Stimulated activated CD4-positive, alpha-beta T cell treated with anti-CD3 and anti-CD28 coated beads, Interleukin-4, amount 100 ng/mL, for 1 hour (primary cell): ENCODE measurements around the gene NFATC3.

Source experiments
- DNase-seq: peaks from one replicate; pipeline ENCODE4 v3.0.0-alpha.2; 2020

Gene NFATC3

GRCh38 chr16:68085259-68086071, at the start of gene NFATC3:
Gene NFATC3, plus strand, starts transcription at chr16:68085370. Its CDS starts 312 bp downstream, at chr16:68085682.
- peak; percentile 99 for DNase-seq

- DNase-seq: no peak
Measured at GRCh38 chr16:68037841-68038597, 47.2 kb upstream of the NFATC3 start.

GRCh38 chr16:68040506-68041288, 44.5 kb upstream of the NFATC3 start:
- peak; percentile 88 for DNase-seq

GRCh38 chr16:68041783-68042182, 43.4 kb upstream of the NFATC3 start:
- DNase-seq: no peak

- no peak for DNase-seq
Measured at GRCh38 chr16:68046106-68046505, 39.1 kb upstream of the NFATC3 start.

GRCh38 chr16:68047987-68048386, 37.2 kb upstream of the NFATC3 start:
- DNase-seq: no peak

- no peak for DNase-seq
Measured at GRCh38 chr16:68049449-68049848, 35.7 kb upstream of the NFATC3 start.

- DNase-seq: no peak
Measured at GRCh38 chr16:68055395-68055794, 29.8 kb upstream of the NFATC3 start.

GRCh38 chr16:68059804-68060203, 25.4 kb upstream of the NFATC3 start:
- DNase-seq: no peak

- no peak for DNase-seq
Measured at GRCh38 chr16:68061396-68061795, 23.8 kb upstream of the NFATC3 start.

- no peak for DNase-seq
Measured at GRCh38 chr16:68062910-68063393, 22.2 kb upstream of the NFATC3 start.

GRCh38 chr16:68064791-68065365, 20.3 kb upstream of the NFATC3 start:
- peak; percentile 70 for DNase-seq

- no peak for DNase-seq
Measured at GRCh38 chr16:68065716-68066305, 19.4 kb upstream of the NFATC3 start.

- no peak for DNase-seq
Measured at GRCh38 chr16:68066763-68067162, 18.4 kb upstream of the NFATC3 start.

- DNase-seq: no peak
Measured at GRCh38 chr16:68068926-68069325, 16.2 kb upstream of the NFATC3 start.

GRCh38 chr16:68069511-68070248, 15.5 kb upstream of the NFATC3 start:
- DNase-seq: no peak

GRCh38 chr16:68070249-68070730, 14.9 kb upstream of the NFATC3 start:
- DNase-seq: no peak

- DNase-seq: no peak
Measured at GRCh38 chr16:68070806-68071517, 14.2 kb upstream of the NFATC3 start.

- DNase-seq: no peak
Measured at GRCh38 chr16:68071518-68071901, 13.7 kb upstream of the NFATC3 start.

- no peak for DNase-seq
Measured at GRCh38 chr16:68072038-68072695, 13.0 kb upstream of the NFATC3 start.
